Activated T-helper 1 cell treated with anti-CD3 and anti-CD28 coated beads, Interleukin-12 subunit alpha, Interleukin-12 subunit beta, Interleukin-2, Interleukin-4 antibody, amounts not matched to agents 30 ng/mL and 10 ng/mL and 1 ng/mL, durations not matched to agents 14 hours and 24 hours and 36 hours (primary cell): Measurements from ENCODE around the gene LMX1B. TPM values are rescaled to one million over a fixed set of nuclear protein-coding genes. Genes with fewer than 3 reads are reported as not detected.

ENCODE experiments used
- DNase-seq: peaks from one replicate; pipeline ENCODE4 v3.0.0; 2021; ENCODE audit warnings: low spot score
- H3K27ac Mint-ChIP-seq: one replicate; pipeline ENCODE4 v1.8.0; 2021; ENCODE audit warnings: mild to moderate bottlenecking, mixed read lengths
- H3K27me3 Mint-ChIP-seq: one replicate; pipeline ENCODE4 v1.8.0; 2022; ENCODE audit warnings: mild to moderate bottlenecking, moderate library complexity, mixed read lengths; ENCODE audit not compliant: insufficient read depth
- H3K36me3 Mint-ChIP-seq: one replicate; pipeline ENCODE4 v1.8.0; 2021; ENCODE audit warnings: low read depth, mixed read lengths
- H3K4me1 Mint-ChIP-seq: one replicate; pipeline ENCODE4 v1.8.0; 2021; ENCODE audit warnings: low read depth, mixed read lengths
- H3K4me3 Mint-ChIP-seq: one replicate; pipeline ENCODE4 v1.8.0; 2021; ENCODE audit warnings: mild to moderate bottlenecking, moderate library complexity, mixed read lengths
- H3K9me3 Mint-ChIP-seq: one replicate; pipeline ENCODE4 v1.8.0; 2021; ENCODE audit warnings: mixed read lengths
- intact Hi-C: fragments of 100-400 bp; cut with micrococcal nuclease; formaldehyde crosslinking; loops from one replicate; pipeline ENCODE4 v1.15.1; 2024
- total RNA-seq: library from RNA; stranded (reverse); gene quantifications from 2 replicates; pipeline ENCODE4 v1.2.3, GENCODE V29; 2022

The LMX1B gene
- total RNA-seq, 1 donor from 2014 or later: not detected

DNA sequence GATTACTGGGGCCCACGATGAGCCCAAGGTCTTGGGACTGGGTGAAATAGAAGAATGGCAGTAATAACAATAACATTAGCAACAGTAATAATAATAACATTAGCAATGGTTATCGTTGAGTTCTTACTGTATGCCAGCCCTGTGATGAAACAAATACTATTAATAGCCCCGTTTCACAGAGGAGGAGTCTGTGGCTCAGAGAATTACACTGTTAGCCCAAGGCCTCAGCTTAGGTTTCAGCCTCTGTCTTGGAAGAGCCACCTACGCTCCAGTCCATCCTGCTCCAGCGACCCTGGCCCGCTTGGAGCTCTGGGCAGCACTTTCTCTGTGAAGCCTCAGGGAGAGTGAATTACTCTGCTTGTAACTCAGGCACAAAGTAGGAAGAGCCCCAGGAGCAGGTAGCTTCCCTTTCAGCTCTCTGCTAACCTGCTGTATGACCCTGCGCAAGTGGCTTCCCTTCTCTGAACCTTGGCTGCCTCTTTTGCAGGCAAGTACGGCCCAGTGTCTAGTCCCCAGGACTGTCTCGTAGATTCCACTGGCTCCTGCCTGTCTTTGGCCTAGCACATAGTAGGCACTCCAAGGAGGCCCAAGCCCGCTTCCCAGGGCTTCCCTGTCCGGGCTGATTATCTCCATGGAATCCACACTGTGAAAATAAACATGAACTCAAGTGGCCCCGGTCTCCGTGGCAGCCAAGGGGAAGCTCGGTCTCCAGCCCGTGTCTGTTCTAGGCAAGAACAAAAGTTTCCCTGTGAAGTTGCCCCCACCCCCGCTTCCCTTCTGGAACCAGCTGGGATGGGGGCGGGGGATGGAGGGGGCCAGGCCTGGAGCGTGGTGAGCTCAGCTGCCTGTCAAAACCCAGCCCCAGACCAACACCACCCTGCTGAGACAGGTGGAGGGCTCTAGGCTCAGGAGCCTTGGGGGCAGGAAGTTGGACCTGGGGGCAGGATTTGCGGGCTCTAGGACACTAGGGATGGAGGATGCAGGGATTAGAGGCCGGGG lies 26.2 kb upstream of the LMX1B start:
- no peak overlapping the region for H3K4me3 Mint-ChIP-seq

DNA sequence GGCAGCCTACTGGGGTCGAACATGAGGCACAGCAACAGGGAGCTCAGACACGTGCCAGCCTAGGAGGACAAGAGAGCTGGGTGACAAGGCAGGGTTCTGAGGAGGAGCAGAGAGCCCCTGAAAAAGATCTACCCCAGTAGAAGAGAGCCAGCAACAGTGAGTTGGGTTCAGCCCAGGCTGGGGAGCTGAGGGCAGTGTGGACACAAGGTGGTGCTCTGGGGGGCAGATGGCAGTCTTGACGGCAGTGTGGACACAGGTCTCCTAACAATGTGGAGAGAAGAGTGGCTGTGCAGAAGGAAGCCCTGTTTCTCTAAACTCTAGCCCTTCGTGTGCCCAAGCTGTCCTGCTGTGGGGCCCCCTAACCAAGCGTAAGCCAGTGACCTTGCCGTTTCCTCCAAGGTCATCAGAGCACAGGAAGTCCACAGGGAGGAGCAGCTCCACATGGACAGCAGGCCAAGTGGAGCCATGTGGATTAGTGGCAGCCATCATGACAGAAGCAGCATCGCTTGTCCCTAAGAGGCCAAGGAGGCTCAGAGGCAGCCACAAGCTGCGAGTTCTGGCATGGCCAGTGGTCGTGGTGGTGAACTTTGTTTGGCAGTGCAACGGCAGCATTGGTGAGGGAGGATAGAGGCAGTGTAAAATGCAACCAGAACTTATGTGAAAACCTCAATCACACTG lies 25.1 kb upstream of the LMX1B start:
- Mint-ChIP-seq H3K4me3 (no peak overlapping the region), H3K4me1 (no peaks in the 10 kb centered on the region), H3K27ac (no peak overlapping the region), H3K36me3 (no peaks in the 10 kb centered on the region), H3K27me3 (peaks cover 12% of the 10 kb centered on the region), H3K9me3 (no peaks in the 10 kb centered on the region)
- intact Hi-C loops: no loop called here
- no peak for DNase-seq

More for the DNA sequence above, 26.2 kb upstream of the LMX1B start:
- Mint-ChIP-seq H3K27me3 (peaks cover 10% of the 10 kb centered on the region), H3K9me3 (no peaks in the 10 kb centered on the region), H3K36me3 (no peaks in the 10 kb centered on the region), H3K4me1 (no peaks in the 10 kb centered on the region), H3K27ac (no peak overlapping the region)
- intact Hi-C loops: no loop called here
- DNase-seq: no peak

DNA sequence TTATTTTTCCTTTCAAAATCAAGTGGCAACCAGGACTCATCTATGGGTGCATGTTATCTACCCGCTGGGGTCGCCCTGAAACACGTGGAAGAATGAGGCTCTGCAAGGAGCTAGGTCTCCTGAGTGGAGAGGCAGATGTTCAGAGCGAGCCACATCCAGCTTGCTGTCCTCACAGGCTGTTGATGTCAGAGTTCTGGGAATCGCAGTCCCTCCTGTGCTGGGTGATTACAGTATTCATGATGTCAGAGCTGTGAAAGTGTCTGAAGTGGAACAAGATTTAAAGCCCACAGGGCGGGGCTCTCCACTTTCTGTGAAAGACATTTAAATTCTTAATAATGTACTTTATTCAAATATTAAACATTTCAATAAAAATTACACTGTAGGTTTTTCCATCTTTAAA lies 24.4 kb upstream of the LMX1B start:
- no peaks in the 10 kb centered on the region for H3K9me3 Mint-ChIP-seq
- H3K27me3 Mint-ChIP-seq: peaks cover 19% of the 10 kb centered on the region
- H3K36me3 Mint-ChIP-seq: no peaks in the 10 kb centered on the region
- no peaks in the 10 kb centered on the region for H3K4me1 Mint-ChIP-seq
- H3K4me3 Mint-ChIP-seq: no peak overlapping the region
- H3K27ac Mint-ChIP-seq: no peak overlapping the region
- DNase-seq: no peak
- intact Hi-C loops: no loop called here

DNA sequence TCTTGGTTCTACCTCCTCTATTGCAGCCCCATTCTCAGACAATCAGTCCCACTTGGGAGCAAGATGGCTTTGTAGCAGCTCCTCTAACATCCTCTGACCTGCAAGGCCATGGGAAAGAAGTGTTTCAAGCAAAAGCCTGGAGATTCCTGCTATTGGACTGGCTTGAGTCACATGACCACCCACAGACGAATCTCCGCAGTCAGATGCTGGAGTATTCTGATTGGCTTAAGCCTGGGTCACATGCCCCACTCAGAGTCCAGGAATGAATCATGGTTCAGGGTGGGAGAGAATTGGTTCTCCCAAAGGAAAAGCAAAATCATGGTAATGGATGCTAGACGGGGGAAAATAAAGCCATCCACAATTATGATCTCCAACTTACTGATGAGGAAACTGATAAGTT lies 22.6 kb upstream of the LMX1B start:
- intact Hi-C loops: no loop called here
- peaks cover 30% of the 10 kb centered on the region for H3K27me3 Mint-ChIP-seq
- H3K4me1 Mint-ChIP-seq: no peaks in the 10 kb centered on the region
- H3K9me3 Mint-ChIP-seq: no peaks in the 10 kb centered on the region
- H3K4me3 Mint-ChIP-seq: no peak overlapping the region
- no peaks in the 10 kb centered on the region for H3K36me3 Mint-ChIP-seq
- no peak for DNase-seq
- no peak overlapping the region for H3K27ac Mint-ChIP-seq

DNA sequence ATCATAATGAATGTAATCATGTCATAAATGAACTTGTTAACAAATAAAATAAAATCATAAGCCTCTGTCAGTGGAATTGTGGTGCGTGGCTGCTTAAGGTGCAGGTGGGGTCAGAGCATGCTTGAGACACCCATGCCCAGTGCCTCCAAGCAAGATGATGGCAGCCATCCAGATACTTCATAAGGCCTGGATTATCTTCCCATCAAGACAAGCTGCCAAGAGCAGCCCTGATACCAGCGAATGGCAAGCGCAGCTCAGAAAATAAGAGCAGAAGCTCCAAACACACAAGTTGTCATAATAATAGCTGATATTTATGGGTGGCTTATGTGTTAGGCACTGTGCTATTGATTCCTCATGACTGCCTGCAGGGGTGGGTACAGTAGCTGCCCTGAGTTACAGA lies 21.8 kb upstream of the LMX1B start:
- Mint-ChIP-seq H3K9me3 (no peaks in the 10 kb centered on the region), H3K4me3 (no peak overlapping the region), H3K4me1 (no peaks in the 10 kb centered on the region), H3K27ac (no peak overlapping the region), H3K27me3 (peaks cover 34% of the 10 kb centered on the region), H3K36me3 (no peaks in the 10 kb centered on the region)
- no peak for DNase-seq
- intact Hi-C loops: no loop called here

DNA sequence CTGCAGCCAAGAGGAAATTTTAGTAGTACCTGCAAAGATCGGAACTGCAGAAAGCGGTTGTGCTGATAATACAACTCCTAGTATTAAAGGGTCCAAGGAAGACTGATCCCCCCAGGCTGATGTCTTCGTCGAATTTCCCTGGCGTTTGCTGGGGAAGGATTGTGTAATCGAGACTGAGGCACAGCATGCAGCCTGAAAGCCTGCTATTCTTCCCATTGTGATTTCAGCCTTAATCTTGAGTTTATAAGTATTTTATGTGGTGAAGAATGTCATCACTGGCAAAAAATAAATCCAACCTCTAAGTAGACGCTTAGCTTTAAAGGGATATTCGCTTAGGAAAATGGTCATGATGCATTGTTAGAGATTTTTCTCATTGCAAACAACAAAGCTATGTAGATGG lies 21.3 kb upstream of the LMX1B start:
- intact Hi-C loops: no loop called here
- Mint-ChIP-seq H3K4me3 (no peak overlapping the region), H3K27me3 (peaks cover 36% of the 10 kb centered on the region), H3K9me3 (no peaks in the 10 kb centered on the region), H3K36me3 (no peaks in the 10 kb centered on the region), H3K4me1 (no peaks in the 10 kb centered on the region), H3K27ac (no peak overlapping the region)
- no peak for DNase-seq

DNA sequence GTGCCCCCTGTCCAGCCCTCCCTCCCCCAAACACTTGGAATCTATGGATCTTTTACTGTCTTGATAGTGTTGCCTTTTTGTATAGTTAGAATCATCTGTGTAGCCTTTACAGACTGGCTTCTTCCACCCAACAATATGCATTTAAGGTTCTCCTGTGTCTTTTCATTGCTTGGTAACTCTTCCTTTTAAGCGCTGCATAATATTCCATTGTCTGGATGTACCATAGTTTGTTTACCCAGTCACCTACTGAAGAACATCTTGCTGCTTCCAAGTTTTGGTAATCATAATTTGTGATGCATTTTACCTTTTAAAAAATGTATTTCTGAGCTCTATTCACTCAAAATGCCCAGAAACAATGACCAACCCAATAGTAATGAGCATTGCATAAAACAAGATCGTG lies 17.7 kb upstream of the LMX1B start:
- Mint-ChIP-seq H3K9me3 (no peaks in the 10 kb centered on the region), H3K4me1 (no peaks in the 10 kb centered on the region), H3K27me3 (peaks cover 48% of the 10 kb centered on the region), H3K36me3 (no peaks in the 10 kb centered on the region), H3K4me3 (no peak overlapping the region), H3K27ac (no peak overlapping the region)
- intact Hi-C loops: no loop called here
- DNase-seq: no peak

DNA sequence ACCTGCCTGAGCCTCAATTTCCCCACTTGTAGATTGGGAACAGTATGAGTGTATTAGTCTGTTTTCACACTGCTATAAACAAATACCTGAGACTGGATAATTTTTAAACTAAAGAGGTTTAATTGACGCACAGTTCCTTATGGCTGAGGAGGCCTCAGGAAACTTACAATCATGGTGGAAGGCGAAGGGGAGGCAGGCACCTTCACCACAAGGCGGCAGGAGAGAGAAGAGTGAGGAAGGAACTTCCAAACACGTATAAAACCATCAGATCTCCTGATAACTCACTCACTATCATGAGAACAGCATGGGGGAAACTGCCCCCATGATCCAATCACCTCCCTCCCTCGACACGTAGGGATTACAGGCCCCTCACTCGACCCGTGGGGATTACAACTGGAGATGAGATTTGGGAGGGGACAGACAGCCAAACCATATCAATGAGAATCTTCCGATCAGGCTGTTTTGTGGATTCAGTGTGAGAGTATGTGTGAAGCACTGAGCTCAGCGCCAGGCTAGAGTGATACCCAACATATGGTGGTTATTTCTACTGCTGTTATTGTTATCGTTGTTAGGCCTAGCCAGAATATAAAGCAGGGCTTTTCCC lies 14.6 kb upstream of the LMX1B start:
- H3K27me3 Mint-ChIP-seq: peaks cover 43% of the 10 kb centered on the region
- H3K9me3 Mint-ChIP-seq: no peaks in the 10 kb centered on the region

DNA sequence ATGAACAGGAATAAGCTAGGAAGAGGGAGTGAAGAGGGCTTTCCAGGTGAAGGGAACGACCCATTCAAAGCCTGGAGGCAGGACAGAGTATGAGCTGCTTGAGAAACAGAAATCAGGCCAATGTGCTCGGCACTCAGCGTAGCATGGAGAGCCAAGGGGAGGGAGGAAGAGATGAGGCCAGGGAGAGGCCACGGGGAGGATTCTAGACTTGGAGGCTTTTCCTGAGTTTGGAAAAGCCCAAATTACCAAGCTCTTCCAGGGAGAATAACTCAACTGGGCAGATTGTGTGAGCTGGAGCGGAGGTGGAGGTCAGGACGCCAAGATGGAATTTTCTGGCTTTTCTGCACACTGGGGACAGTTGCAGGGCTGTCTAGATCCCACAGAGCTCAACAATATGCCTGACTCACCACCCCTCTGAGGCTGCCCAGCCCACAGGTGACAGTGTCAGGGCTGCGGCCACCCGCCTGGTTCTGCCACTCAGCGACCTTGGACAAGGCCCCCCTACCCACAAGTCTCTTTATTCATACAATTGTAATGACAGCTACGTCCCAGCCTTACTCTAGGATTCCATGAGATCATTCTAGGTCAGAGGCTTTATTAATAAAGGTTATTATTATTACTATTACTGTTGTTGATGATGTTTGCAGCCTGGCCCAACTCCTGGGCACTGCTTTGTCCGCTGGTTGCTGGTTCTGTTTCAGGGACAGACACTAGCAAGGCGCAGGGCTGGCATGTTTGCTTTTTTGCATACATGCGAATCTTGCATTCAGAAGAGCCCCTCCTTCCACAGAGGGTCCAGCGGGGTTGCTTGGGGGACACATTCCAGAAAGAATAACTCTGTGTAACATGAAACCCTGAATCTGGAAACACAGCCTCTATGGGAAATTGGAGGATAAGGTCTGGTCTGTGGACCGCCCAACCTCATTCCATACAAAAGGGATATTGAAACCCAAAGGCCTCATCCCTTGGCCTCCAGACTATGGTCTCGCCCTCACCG lies 9.4 kb upstream of the LMX1B start:
- no peak overlapping the region for H3K27ac Mint-ChIP-seq
- no peaks in the 10 kb centered on the region for H3K36me3 Mint-ChIP-seq
- H3K4me1 Mint-ChIP-seq: no peaks in the 10 kb centered on the region
- H3K9me3 Mint-ChIP-seq: no peaks in the 10 kb centered on the region
- DNase-seq: no peak
- intact Hi-C loops: no loop called here
- H3K27me3 Mint-ChIP-seq: peaks cover 44% of the 10 kb centered on the region
- H3K4me3 Mint-ChIP-seq: no peak overlapping the region

More for the DNA sequence above, 14.6 kb upstream of the LMX1B start:
- no peak for DNase-seq
- intact Hi-C loops: no loop called here
- no peak overlapping the region for H3K4me3 Mint-ChIP-seq
- no peak overlapping the region for H3K27ac Mint-ChIP-seq
- H3K4me1 Mint-ChIP-seq: no peaks in the 10 kb centered on the region
- H3K36me3 Mint-ChIP-seq: no peaks in the 10 kb centered on the region

DNA sequence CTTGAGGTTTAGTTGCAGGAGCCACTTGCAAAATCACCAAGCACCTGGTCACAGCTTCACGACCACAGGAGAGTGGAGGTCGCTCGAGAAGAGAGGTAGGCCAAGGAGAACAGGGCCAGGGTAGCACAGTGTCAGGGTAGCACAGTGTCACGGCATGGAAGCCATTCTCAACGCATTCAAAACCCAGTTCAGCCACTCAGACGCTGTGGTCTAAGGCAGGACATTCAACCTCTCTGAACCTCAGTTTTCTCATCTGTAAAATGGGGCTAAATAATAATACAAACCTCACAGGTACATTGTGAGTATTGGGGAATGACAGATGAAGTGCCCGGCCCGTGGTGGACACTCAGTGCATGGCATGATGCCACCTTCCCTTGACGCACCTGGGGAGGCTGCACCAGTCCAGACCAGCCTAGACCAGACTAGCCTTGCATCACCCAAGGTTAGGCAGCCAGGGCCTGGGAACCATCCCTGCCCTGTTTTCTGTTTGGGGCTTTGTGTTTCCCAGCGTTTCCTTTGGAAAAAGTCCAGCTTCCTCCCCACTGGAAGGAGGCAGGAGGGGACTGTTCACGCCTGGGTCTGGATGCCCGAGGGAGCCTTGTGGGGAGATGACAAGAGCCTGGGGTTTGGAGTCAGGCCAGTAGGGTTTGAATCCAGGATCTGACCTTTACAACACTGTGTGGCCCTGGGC lies 7.8 kb upstream of the LMX1B start:
- no peak for DNase-seq
- intact Hi-C loops: no loop called here
- no peaks in the 10 kb centered on the region for H3K36me3 Mint-ChIP-seq
- peaks cover 46% of the 10 kb centered on the region for H3K27me3 Mint-ChIP-seq
- H3K4me1 Mint-ChIP-seq: no peaks in the 10 kb centered on the region
- no peaks in the 10 kb centered on the region for H3K9me3 Mint-ChIP-seq
- H3K27ac Mint-ChIP-seq: no peak overlapping the region
- H3K4me3 Mint-ChIP-seq: no peak overlapping the region

DNA sequence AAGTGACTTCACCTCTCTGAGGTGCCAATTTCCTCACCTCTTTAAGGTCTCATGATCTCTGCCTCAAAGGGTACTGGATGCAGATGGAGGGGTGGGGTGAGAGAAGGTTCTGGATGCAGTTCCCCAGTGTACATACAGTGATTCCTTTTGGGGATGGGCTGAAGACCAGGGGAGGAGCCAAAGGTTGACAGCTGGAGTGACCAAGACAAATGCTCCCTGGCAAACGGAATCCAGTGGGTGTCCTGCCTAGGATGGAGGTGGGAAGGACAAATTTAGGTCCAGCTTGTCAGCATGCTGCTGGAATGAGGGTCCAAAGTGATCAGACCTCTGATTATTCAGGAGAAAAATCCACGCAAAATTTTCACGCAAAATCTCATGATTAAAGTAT lies 7.3 kb upstream of the LMX1B start:
- intact Hi-C loops: no loop called here
- H3K9me3 Mint-ChIP-seq: no peaks in the 10 kb centered on the region
- no peaks in the 10 kb centered on the region for H3K36me3 Mint-ChIP-seq
- no peak overlapping the region for H3K27ac Mint-ChIP-seq
- H3K4me3 Mint-ChIP-seq: no peak overlapping the region
- peaks cover 4% of the 10 kb centered on the region for H3K4me1 Mint-ChIP-seq
- DNase-seq: no peak
- H3K27me3 Mint-ChIP-seq: peaks cover 48% of the 10 kb centered on the region

DNA sequence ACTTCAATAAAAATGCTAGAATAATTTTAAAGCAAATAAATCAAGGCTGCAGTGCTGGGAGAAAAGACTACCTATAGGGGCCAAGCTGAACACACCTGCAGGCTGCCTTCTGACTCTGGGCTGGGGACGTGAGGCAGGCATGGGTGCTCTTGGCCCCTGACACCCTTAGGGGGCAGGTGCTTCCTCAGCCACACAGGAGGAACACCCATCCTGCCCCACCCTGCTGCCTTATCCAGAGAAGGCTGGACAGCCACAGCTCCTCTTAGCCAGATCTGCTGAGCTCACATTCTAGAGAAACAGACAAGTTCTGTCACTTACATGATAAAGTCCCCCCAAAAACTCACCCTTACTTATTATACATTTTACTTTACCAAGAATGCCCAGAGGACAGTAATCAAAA lies 6.6 kb upstream of the LMX1B start:
- no peaks in the 10 kb centered on the region for H3K9me3 Mint-ChIP-seq
- peaks cover 49% of the 10 kb centered on the region for H3K27me3 Mint-ChIP-seq
- H3K4me3 Mint-ChIP-seq: no peak overlapping the region
- intact Hi-C loops: no loop called here
- DNase-seq: no peak
- H3K36me3 Mint-ChIP-seq: no peaks in the 10 kb centered on the region
- H3K27ac Mint-ChIP-seq: no peak overlapping the region
- H3K4me1 Mint-ChIP-seq: peaks cover 4% of the 10 kb centered on the region
